Colonic mucosa (tissue), 4 donors: ENCODE data around the gene CREB5. TPM values are rescaled to one million over a fixed set of nuclear protein-coding genes. Genes with fewer than 3 reads are reported as not detected.
"Not testable (repeated sequence)": the region's sequence is repeated elsewhere in the genome, so short reads cannot be mapped to it uniquely, and the experiment has no call there.

Experiments
- DNase-seq: peaks from one replicate; pipeline ENCODE4 v3.0.0-alpha.2; 2020
- H3K27ac ChIP-seq: fragments of 200-600 bp; one replicate; pipeline ENCODE4 v1.8.0; 2021
- H3K27me3 ChIP-seq: fragments of 200-600 bp; one replicate; pipeline ENCODE4 v1.8.0; 2021
- H3K36me3 ChIP-seq: fragments of 200-600 bp; one replicate; pipeline ENCODE4 v1.8.0; 2021
- H3K4me1 ChIP-seq: fragments of 200-600 bp; one replicate; pipeline ENCODE4 v1.8.0; 2021; ENCODE audit warnings: mild to moderate bottlenecking
- H3K4me3 ChIP-seq: fragments of 200-600 bp; one replicate; pipeline ENCODE4 v1.8.0; 2021
- H3K9ac ChIP-seq, 2 donors: one replicate each; pipeline ENCODE4 v1.7.0; 2013; ENCODE audit warnings: control low read depth in 2 of 2, low read depth in 2 of 2, low read length in 2 of 2
- H3K9me3 ChIP-seq: fragments of 200-600 bp; one replicate; pipeline ENCODE4 v1.8.0; 2021
- intact Hi-C: fragments of 100-400 bp; cut with DNase I; formaldehyde crosslinking; loops from one replicate; pipeline ENCODE4 v1.14.1; 2022
- total RNA-seq, 2 donors: library from RNA; stranded (reverse); fragmentation: NEBNext Ultra II Directional in 1 of 2; extraction: Animal tissue kit (Norgen Biotek cat#: 25700) in 1 of 2; gene quantifications; one replicate each; pipeline ENCODE4 v1.2.1, GENCODE V29; 2021
- TF ChIP-seq, protein P1 (sequence below): fragments of 200-600 bp; IDR thresholded peaks from one replicate; pipeline ENCODE4 v1.8.0; 2022; ENCODE audit warnings: antibody characterized with exemption, mild to moderate bottlenecking
- donor health status: healthy.
- donor health status: DM: no; HTN: no; CAD: no.
- donor health status: DM: no; HTN: no; CAD: no.

CREB5 gene
- total RNA-seq, 2 donors from 2014 or later: 0.54 to 3.6 TPM

DNA sequence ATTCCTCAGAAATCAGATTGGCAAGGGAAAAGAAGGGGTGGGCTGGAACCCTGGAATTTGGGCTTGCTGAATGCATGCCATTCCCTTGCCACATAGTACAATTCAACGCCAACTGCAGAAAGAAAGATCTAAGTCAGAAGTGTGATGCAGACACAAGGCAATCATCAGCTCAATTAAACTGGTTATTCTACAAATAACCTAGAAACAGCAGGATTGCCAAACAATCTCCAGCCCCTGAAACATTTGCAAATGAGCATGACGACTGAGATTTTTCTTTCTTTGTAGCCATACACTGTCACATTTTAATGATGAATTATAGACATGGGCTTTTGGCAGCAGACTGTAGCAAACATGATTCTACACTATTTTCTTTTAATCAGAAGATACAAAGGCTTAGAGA lies 16.5 kb upstream of the CREB5 start:
- Histone ChIP-seq H3K36me3 (no peaks in the 10 kb centered on the region), H3K27ac (no peak overlapping the region), H3K27me3 (no peaks in the 10 kb centered on the region), H3K9ac (no peak overlapping the region), H3K4me1 (no peaks in the 10 kb centered on the region), H3K4me3 (no peak overlapping the region), H3K9me3 (no peaks in the 10 kb centered on the region)
- DNase-seq: no peak
- intact Hi-C loops: no loop called here
- TF ChIP-seq, protein P1, sequence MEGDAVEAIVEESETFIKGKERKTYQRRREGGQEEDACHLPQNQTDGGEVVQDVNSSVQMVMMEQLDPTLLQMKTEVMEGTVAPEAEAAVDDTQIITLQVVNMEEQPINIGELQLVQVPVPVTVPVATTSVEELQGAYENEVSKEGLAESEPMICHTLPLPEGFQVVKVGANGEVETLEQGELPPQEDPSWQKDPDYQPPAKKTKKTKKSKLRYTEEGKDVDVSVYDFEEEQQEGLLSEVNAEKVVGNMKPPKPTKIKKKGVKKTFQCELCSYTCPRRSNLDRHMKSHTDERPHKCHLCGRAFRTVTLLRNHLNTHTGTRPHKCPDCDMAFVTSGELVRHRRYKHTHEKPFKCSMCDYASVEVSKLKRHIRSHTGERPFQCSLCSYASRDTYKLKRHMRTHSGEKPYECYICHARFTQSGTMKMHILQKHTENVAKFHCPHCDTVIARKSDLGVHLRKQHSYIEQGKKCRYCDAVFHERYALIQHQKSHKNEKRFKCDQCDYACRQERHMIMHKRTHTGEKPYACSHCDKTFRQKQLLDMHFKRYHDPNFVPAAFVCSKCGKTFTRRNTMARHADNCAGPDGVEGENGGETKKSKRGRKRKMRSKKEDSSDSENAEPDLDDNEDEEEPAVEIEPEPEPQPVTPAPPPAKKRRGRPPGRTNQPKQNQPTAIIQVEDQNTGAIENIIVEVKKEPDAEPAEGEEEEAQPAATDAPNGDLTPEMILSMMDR: no peak

DNA sequence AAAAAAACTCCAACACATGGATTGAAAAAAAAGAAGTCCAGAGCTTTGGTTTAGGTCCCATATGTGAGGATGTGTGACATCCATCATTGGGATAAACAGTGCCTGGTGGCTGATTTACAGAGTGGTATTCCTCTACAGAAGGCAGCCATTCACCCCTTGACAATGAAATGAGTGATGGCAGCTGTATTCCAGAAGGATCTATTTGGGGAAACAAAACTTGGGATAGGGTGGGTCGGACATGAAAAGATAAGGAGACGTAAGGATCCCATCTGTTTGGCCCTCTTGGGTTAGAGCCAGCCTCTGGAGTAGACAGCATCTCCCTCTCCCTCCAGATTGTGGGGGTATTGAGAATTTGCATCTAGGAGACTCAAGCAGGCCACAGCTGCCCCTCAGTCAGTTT lies 15.2 kb upstream of the CREB5 start:
- H3K4me1 ChIP-seq: no peaks in the 10 kb centered on the region
- H3K27ac ChIP-seq: no peak overlapping the region
- H3K9ac ChIP-seq: no peak overlapping the region
- no peak for DNase-seq
- H3K36me3 ChIP-seq: no peaks in the 10 kb centered on the region
- no peaks in the 10 kb centered on the region for H3K27me3 ChIP-seq
- H3K9me3 ChIP-seq: no peaks in the 10 kb centered on the region
- TF ChIP-seq, protein P1: no peak
- no peak overlapping the region for H3K4me3 ChIP-seq
- intact Hi-C loops: no loop called here

DNA sequence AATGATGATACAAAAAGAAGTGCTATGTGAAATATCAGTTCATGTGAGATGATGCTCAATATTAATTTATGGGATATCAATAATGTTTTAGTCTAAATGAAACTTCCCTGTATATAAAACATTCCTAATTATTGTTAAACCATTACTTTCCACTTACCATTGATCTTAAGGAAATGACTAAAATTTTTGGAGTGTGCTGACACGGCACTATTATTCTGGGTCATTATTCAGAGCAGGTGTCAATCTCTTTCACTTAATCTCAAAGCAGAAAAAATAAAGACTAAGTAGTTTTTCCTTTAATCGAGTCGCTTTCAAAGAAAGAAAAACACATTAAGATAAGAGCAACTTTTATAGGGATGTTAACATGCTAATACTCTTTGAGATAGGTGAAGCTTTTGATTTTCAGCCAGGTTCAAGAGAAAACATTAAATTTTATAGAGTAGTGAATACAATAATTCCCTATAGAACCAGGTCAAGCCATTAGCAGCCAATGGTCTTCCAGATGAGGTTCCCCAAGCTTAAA lies 11.4 kb upstream of the CREB5 start:
- Histone ChIP-seq H3K36me3 (no peaks in the 10 kb centered on the region), H3K9me3 (no peaks in the 10 kb centered on the region), H3K4me3 (no peak overlapping the region), H3K27me3 (no peaks in the 10 kb centered on the region), H3K9ac (no peak overlapping the region), H3K4me1 (no peaks in the 10 kb centered on the region), H3K27ac (no peak overlapping the region)
- intact Hi-C loops: no loop called here
- TF ChIP-seq, protein P1: no peak
- no peak for DNase-seq

DNA sequence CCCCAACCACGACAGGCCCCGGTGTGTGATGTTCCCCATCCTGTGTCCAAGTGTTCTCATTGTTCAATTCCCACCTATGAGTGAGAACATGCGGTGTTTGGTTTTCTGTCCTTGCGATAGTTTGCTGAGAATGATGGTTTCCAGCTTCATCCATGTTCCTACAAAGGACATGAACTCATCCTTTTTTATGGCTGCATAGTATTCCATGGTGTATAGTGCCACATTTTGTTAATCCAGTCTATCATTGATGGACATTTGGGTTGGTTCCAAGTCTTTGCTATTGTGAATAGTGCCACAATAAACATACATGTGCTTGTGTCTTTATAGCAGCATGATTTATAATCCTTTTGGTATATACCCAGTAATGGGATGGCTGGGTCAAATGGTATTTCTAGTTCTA lies 10.8 kb upstream of the CREB5 start:
- H3K27ac ChIP-seq, H3K36me3 ChIP-seq, intact Hi-C loops, H3K9ac ChIP-seq, H3K27me3 ChIP-seq, DNase-seq, H3K4me1 ChIP-seq, H3K9me3 ChIP-seq, H3K4me3 ChIP-seq: not testable (repeated sequence)

DNA sequence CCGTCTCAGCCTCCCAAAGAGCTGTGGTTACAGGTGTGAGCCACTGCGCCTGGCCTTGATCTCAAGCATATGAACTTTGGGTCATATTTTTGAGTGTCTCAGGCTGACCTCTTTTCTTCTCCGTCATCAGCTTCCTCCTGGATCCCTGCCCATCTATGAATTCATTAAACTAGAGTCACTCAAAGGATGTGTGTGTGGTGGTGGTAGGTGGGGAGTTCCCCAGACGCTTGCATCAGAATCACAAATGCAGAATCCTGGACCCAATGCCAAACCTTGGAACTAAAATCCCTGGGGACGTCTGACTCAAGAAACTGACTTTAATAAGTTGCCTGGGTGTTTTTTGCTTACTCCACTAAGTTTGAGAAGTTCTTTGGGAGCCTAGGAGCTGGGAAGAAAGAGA lies 6.7 kb upstream of the CREB5 start:
- H3K36me3 ChIP-seq: no peaks in the 10 kb centered on the region
- no peak overlapping the region for H3K9ac ChIP-seq
- H3K4me1 ChIP-seq: peaks cover 4% of the 10 kb centered on the region
- H3K27me3 ChIP-seq: peaks cover 25% of the 10 kb centered on the region
- intact Hi-C loops: no loop called here
- DNase-seq: no peak
- H3K4me3 ChIP-seq: no peak overlapping the region
- no peaks in the 10 kb centered on the region for H3K9me3 ChIP-seq
- TF ChIP-seq, protein P1: no peak
- H3K27ac ChIP-seq: no peak overlapping the region

DNA sequence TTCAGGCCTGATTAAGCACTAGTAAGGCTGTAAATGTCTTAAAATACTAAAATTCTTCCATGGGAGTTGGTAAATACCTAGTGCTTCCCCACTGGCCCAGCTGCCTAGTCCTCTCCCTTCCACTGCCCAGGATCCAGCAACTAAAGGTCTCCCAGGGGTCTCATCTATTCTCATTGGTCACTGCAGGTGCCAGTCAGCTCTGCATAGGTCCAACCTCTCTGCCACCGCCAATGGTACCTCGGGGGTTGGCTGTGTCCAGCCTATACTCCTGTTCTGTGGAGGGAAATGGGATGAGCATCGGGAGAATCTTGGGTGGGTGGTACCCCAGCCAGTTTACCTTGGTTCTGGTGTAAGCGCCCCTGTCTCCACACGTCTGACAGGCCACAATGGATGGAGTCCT lies 6.1 kb upstream of the CREB5 start:
- Histone ChIP-seq H3K27me3 (peaks cover 30% of the 10 kb centered on the region), H3K27ac (no peak overlapping the region), H3K4me3 (no peak overlapping the region), H3K9me3 (no peaks in the 10 kb centered on the region), H3K9ac (no peak overlapping the region), H3K4me1 (peaks cover 4% of the 10 kb centered on the region), H3K36me3 (no peaks in the 10 kb centered on the region)
- intact Hi-C loops: no loop called here
- TF ChIP-seq, protein P1: no peak
- DNase-seq: no peak
